Retinal pigment epithelial cell (primary cell): Measurements from ENCODE around the gene GARIN3.

ENCODE experiments used
- DNase-seq: peaks from one replicate; pipeline ENCODE4 v3.0.0-alpha.2; 2010; ENCODE audit warnings: low read depth
- H3K4me3 ChIP-seq: 2 replicates; pipeline ENCODE4 v1.5.1; 2011; ENCODE audit warnings: mild to moderate bottlenecking, low read length, control low read depth, moderate library complexity
- TF ChIP-seq, protein P1 (sequence below): conservative IDR thresholded peaks from 2 replicates; pipeline ENCODE4 v1.5.1; 2011; ENCODE audit warnings: low read depth, low read length, control low read depth, inconsistent platforms

GARIN3 gene

DNA sequence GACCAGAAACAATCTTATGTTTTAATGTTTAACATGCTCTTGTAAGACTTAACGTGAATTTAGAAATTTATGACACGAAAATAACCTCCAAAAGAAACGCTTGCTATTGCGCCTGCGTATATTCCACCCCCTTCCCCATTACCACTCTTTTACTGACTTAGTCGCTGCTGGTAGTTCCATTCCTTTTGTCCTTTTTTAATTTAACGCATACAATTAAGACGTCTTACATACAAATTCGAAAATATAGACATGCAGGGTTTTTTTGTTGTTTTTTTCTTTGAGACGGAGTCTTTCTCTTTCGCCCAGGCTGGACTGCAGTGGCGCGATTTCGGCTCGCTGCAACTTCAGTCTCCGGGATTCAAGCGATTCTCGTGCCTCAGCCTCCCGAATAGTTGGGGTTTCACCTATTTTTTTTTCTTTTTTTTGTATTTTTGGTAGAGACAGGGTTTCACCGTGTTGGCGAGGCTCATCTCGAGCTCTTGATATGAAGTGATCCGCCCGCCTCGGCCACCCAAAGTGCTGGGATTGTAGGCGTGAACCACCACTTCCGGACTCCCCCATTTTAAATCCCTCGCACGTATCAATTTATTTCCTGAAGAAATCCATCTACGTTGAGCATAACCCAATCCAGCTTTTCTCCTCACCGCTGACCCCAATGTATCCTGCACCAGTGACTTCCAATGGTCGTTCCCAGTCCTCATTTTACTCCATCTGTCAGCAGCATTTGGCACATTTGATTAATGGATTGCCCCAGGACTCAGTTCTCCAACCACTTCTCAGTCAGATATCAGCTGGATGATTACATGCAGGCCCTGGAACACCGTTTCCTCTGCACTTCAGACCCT is 22.7 kb downstream of the GARIN3 start:
- DNase-seq, result no peak
- TF ChIP-seq, protein P1, sequence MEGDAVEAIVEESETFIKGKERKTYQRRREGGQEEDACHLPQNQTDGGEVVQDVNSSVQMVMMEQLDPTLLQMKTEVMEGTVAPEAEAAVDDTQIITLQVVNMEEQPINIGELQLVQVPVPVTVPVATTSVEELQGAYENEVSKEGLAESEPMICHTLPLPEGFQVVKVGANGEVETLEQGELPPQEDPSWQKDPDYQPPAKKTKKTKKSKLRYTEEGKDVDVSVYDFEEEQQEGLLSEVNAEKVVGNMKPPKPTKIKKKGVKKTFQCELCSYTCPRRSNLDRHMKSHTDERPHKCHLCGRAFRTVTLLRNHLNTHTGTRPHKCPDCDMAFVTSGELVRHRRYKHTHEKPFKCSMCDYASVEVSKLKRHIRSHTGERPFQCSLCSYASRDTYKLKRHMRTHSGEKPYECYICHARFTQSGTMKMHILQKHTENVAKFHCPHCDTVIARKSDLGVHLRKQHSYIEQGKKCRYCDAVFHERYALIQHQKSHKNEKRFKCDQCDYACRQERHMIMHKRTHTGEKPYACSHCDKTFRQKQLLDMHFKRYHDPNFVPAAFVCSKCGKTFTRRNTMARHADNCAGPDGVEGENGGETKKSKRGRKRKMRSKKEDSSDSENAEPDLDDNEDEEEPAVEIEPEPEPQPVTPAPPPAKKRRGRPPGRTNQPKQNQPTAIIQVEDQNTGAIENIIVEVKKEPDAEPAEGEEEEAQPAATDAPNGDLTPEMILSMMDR, result no peak
- H3K4me3 ChIP-seq, result peak overlapping the region; percentile 99

DNA sequence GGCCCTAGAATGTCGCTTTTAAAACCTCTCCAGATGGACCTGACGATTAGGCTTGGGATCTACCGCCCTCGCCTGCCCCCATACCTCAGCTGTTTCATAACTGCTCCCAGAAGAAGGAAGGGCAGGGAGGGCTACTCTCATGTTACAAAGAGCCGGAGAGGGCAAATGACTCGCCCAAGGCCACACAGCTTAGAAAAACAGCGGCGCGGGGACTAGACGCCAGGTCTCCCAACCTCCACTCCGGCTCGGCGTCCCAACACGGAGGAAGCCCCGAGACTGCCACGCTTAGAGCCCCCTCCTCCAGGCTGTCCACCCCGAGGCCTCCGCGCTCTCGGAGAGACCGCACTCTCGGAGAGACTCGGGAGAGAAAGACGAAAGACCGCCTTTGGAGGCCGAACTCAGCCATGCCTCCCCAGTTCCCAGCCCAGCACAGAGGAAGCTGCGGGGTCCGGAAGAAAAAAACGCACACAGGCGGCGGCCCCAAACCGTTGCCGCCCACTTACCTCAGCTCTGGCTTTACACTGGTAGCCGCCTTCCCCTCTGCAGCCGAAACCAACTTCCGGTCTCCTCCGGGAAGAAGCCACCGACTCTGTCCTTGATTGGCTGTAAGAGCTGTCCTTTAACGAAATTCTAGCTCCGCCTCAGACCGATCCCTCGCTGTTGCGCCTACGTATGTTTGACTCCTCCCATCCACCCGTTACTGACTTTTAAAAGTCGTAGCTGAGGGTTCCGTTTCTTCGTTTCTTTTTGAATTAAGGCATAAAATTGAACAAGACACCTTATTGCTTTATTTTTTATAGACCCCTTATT is 23.5 kb downstream of the GARIN3 start, which contains the start of gene MED7:
Gene MED7 (minus strand): TSS at position 549 of the 810 bp plus-strand sequence. CDS start 3,434 bp downstream, outside the sequence.
- H3K4me3 ChIP-seq, result peak within 1 kb of the TSS; percentile 99
- TF ChIP-seq, protein P1, result no peak
- peak; percentile 97 for DNase-seq

- no peak for DNase-seq
- TF ChIP-seq, protein P1, result no peak
- no peak overlapping the region for H3K4me3 ChIP-seq
These were observed 28.4 kb downstream of the GARIN3 start for GRCh38 chr5:157137691-157138090.

DNA sequence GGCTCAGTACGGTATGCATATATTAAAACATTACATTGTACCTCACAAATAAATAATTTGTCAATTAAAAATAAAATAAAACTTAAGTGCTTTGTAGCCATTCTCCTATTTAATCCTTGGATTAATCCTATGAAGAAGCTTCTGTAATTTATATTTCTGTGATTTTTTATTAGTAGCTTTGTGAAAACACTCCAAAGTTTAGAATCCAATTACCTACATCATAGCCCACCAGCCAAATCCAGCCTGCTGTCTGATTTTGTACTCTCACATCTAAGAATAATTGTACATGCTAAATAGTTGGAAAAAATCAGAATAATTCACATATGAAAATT is 33.8 kb downstream of the GARIN3 start:
- no peak for DNase-seq
- H3K4me3 ChIP-seq, result no peak overlapping the region
- TF ChIP-seq, protein P1, result no peak

GRCh38 chr5:157130925-157131324 is 35.1 kb downstream of the GARIN3 start:
- H3K4me3 ChIP-seq, result no peak overlapping the region
- TF ChIP-seq, protein P1, result no peak
- no peak for DNase-seq

- TF ChIP-seq, protein P1, result no peak
- no peak for DNase-seq
- H3K4me3 ChIP-seq, result no peak overlapping the region
These were observed 44.4 kb downstream of the GARIN3 start for GRCh38 chr5:157121709-157122108.
